ENCODE data around the gene ADH1B.

- TF ChIP-seq CTCF (IDR thresholded peaks at IDR 0.05) = no peak
- no peak for TF ChIP-seq POLR2AphosphoS5 (IDR thresholded peaks at IDR 0.05; ENCODE audit: insufficient read depth in 1 of 2, low read depth in 1 of 2)
- no peak for TF ChIP-seq POLR2A (IDR thresholded peaks at IDR 0.05)
Measured at GRCh38 chr4:99281261-99281660, 39.9 kb downstream of the ADH1B start.
